Esophagus (tissue), 2 donors: ENCODE results near the gene RAD1. TPM values are rescaled to one million over a fixed set of nuclear protein-coding genes. Genes with fewer than 3 reads are reported as not detected.

ENCODE experiments used
- H3K27ac ChIP-seq, 2 donors: one replicate each; pipeline ENCODE4 v1.5.1; 2013; ENCODE audit warnings: low read depth in 2 of 2, mild to moderate bottlenecking in 2 of 2, inconsistent platforms in 1 of 2, low read length in 1 of 2, moderate library complexity in 1 of 2
- H3K27me3 ChIP-seq, 2 donors: one replicate each; pipeline ENCODE4 v1.6.1; 2013; ENCODE audit warnings: low read length in 2 of 2, control low read depth in 1 of 2, mild to moderate bottlenecking in 1 of 2; ENCODE audit not compliant: insufficient read depth in 2 of 2, control insufficient read depth in 1 of 2
- H3K36me3 ChIP-seq, 2 donors: one replicate each; pipeline ENCODE4 v1.6.1; 2013; ENCODE audit warnings: low read length in 1 of 2; ENCODE audit not compliant: control insufficient read depth in 2 of 2, insufficient read depth in 2 of 2
- H3K4me1 ChIP-seq, 2 donors: one replicate each; pipeline ENCODE4 v1.6.1; 2013; ENCODE audit warnings: low read length in 1 of 2; ENCODE audit not compliant: control insufficient read depth in 2 of 2, insufficient read depth in 2 of 2
- H3K4me3 ChIP-seq, 2 donors: one replicate each; pipeline ENCODE4 v1.5.1; 2013; ENCODE audit warnings: low read length in 2 of 2, mild to moderate bottlenecking in 2 of 2, low read depth in 1 of 2, moderate library complexity in 1 of 2
- H3K9me3 ChIP-seq, 2 donors: one replicate each; pipeline ENCODE4 v1.6.1; 2013; ENCODE audit warnings: mild to moderate bottlenecking in 2 of 2, low read depth in 1 of 2, low read length in 1 of 2, moderate library complexity in 1 of 2; ENCODE audit not compliant: control insufficient read depth in 2 of 2, insufficient read depth in 1 of 2
- WGBS, 2 donors: extraction: QIAGEN DNeasy Blood & Tissue Kit; methylation state at CpG; one replicate each; pipeline ENCODE4 v1.1.7; 2013; 5-methylcytosine and 5-hydroxymethylcytosine counted together
- polyA plus RNA-seq, 2 donors: library from polyadenylated mRNA; stranded (reverse); fragments of 200-250 nt; gene quantifications; one replicate each; pipeline ENCODE4 v1.2.3, GENCODE V29; 2013
- donor health status: healthy with polysubstance abuse.
- donor health status: Bipolar disorder and iron deficiency.

RAD1 gene
- polyA plus RNA-seq, 2 donors, result 8.0 to 10.5 TPM

DNA sequence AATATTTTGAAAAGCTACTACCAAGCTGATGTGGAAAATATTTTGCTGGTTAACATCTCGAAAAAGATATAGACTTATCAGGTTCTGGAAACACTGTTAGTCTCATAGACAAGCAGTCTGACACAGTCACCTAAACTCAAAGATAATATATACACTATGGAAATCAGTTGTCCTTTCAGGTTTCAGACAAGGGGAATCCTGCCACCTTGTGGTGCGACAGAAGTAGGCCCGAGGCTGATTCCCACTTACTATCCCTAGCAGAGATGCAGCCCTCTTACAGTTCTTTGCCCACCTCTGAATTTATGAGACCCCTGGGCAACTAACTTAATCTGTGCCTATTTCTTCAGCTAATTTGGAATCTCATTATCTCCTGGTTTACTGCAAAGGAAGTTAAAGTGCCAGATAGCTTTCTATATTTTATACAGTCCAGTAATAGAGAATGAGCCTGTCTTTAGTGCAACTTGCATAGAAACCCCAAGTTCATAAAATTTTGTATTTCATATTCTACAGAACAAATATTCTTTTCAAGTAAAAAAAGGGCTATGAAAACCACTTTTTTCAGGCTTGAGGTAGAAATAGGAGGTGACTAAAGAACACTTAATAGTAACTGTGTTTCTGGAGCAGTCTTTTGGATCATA, 16.9 kb downstream of the RAD1 start:
- no peak overlapping the region for H3K27ac ChIP-seq
- 1 to 3% methylated on average over 3 of the region's 3 CpGs for WGBS, 2 donors
- H3K36me3 ChIP-seq, result no peaks in the 10 kb centered on the region
- H3K4me3 ChIP-seq, result no peak overlapping the region
- no peaks in the 10 kb centered on the region for H3K27me3 ChIP-seq
- H3K4me1 ChIP-seq, result no peaks in the 10 kb centered on the region
- H3K9me3 ChIP-seq, result no peaks in the 10 kb centered on the region

DNA sequence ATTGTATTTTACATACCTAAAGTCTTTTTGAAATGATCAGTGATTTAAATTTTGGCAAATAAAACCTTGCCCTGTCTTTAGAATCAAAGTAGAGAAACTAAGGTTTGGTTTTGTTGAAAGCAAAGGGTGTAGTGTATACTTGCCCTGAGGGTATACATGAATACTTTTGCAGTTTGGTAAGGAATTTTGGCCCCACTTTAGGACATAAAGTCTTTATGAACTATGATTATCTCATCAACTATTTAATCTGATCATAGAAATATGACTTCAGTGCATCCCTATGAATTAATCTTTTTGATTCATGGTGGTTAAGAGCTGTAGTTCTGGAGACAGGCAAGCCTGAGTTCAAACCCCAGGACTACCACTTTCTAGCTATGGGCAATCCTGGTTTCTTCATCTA, 17.7 kb downstream of the RAD1 start:
- Histone ChIP-seq H3K9me3 (no peaks in the 10 kb centered on the region), H3K4me3 (no peak overlapping the region), H3K27me3 (no peaks in the 10 kb centered on the region), H3K36me3 (no peaks in the 10 kb centered on the region), H3K4me1 (no peaks in the 10 kb centered on the region), H3K27ac (no peak overlapping the region)

- Histone ChIP-seq H3K9me3 (no peaks in the 10 kb centered on the region), H3K36me3 (no peaks in the 10 kb centered on the region), H3K27ac (no peak overlapping the region), H3K4me3 (no peak overlapping the region), H3K27me3 (no peaks in the 10 kb centered on the region), H3K4me1 (no peaks in the 10 kb centered on the region)
- 79 to 87% methylated on average over 2 of the region's 2 CpGs for WGBS, 2 donors
These were observed 19.5 kb downstream of the RAD1 start for GRCh38 chr5:34895641-34896419.

- no peaks in the 10 kb centered on the region for H3K4me1 ChIP-seq
- no peaks in the 10 kb centered on the region for H3K9me3 ChIP-seq
- WGBS, 2 donors, result 89 to 98% methylated on average over 1 of the region's 1 CpG
- no peak overlapping the region for H3K4me3 ChIP-seq
- H3K27ac ChIP-seq, result no peak overlapping the region
- H3K27me3 ChIP-seq, result no peaks in the 10 kb centered on the region
- no peaks in the 10 kb centered on the region for H3K36me3 ChIP-seq
These were observed 20.6 kb downstream of the RAD1 start for GRCh38 chr5:34894716-34895115.

DNA sequence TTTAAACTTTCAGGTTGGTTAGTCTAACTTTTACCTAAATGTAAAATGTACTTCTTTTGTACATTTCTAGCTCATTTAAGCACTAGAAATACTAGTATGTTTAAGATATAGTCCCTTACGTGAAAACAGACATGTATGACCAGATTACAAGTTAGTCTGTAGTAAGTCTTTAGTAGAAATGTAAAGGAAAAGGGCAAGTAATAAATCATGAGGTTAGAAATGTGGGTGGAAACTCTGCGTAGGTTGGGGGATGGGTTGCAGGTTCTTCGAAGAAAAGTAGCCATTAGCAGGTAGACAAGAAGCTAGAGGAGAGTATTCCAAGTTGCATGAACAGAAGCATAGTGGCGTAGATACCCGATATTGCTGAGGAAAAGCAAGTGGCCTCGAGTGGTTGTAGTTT, 22.9 kb downstream of the RAD1 start:
- 89% methylated on average over 6 of the region's 6 CpGs for WGBS, 2 donors
- no peaks in the 10 kb centered on the region for H3K36me3 ChIP-seq

DNA sequence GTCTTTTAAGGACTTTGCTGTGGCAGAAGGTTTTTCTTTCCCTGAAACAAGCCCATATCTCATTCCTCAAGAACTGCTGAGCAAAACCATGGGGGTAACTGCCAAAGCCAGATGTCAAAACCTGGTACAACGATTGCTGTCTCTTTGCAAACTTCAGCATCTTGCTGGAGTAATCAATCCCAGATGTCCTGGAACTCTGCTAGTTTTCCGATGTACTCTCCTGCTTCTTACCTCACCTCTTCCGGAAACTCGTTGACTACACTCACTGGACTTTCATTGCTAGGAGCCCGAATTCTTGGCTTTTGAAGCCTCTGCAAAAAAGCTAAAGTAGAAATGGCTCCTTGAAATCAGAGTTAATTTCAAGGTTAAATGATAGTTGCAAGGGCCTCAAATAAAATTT, 23.3 kb downstream of the RAD1 start:
- Histone ChIP-seq H3K4me3 (no peak overlapping the region), H3K9me3 (no peaks in the 10 kb centered on the region), H3K4me1 (no peaks in the 10 kb centered on the region), H3K27me3 (no peaks in the 10 kb centered on the region), H3K27ac (no peak overlapping the region), H3K36me3 (no peaks in the 10 kb centered on the region)
- 73 to 77% methylated on average over 5 of the region's 5 CpGs for WGBS, 2 donors

More for the DNA sequence above, 22.9 kb downstream of the RAD1 start:
- no peaks in the 10 kb centered on the region for H3K4me1 ChIP-seq
- H3K4me3 ChIP-seq, result no peak overlapping the region
- H3K27ac ChIP-seq, result no peak overlapping the region
- no peaks in the 10 kb centered on the region for H3K9me3 ChIP-seq
- H3K27me3 ChIP-seq, result no peaks in the 10 kb centered on the region

GRCh38 chr5:34889394-34889793, 25.9 kb downstream of the RAD1 start:
- 94 to 96% methylated on average over 1 of the region's 1 CpG for WGBS, 2 donors

DNA sequence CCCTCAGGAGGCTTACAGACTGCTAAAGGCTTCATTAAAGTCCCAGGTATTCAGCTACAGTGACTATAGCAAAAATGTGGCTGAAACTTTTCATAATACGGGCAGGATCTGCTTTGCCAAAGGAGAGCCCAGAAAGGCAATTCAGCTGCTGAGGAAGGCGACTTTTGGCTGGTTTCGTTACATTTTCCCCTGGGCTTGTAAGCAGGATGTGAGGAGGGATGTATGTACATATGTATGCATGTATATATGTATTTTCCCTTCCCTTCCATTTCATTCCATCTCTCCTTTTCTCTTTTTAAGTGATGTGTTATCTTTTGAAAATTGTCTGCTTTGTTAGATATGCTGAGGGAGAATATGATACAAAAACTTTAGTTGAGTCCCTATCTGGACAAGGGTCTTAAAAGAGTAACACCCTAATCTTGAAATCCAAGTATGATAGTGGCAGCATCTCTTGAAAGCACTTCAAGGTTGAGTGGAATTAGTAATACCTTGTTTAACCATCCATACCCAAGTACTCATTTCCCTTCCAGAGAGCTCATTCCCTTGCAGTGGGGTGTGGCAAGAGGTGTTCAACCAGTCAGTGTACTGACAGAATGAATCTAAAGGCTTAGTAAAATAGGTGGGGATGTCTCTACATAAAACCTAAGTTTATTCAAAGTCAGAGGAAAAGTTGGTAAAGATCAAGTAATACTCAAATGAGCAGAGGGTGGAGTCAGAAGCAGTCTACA, 28.7 kb downstream of the RAD1 start:
- no peaks in the 10 kb centered on the region for H3K9me3 ChIP-seq
- WGBS, 2 donors, result 88 to 89% methylated on average over 3 of the region's 3 CpGs
- H3K27me3 ChIP-seq, result no peaks in the 10 kb centered on the region

More at GRCh38 chr5:34889394-34889793, 25.9 kb downstream of the RAD1 start:
- no peak overlapping the region for H3K4me3 ChIP-seq
- H3K9me3 ChIP-seq, result no peaks in the 10 kb centered on the region
- no peaks in the 10 kb centered on the region for H3K27me3 ChIP-seq
- H3K4me1 ChIP-seq, result no peaks in the 10 kb centered on the region
- H3K27ac ChIP-seq, result no peak overlapping the region
- no peaks in the 10 kb centered on the region for H3K36me3 ChIP-seq

GRCh38 chr5:34881246-34881645, 34.1 kb downstream of the RAD1 start:
- no peak overlapping the region for H3K27ac ChIP-seq
- H3K9me3 ChIP-seq, result no peaks in the 10 kb centered on the region
- H3K4me1 ChIP-seq, result no peaks in the 10 kb centered on the region
- H3K4me3 ChIP-seq, result no peak overlapping the region
- no peaks in the 10 kb centered on the region for H3K36me3 ChIP-seq
- no peaks in the 10 kb centered on the region for H3K27me3 ChIP-seq

More for the DNA sequence above, 28.7 kb downstream of the RAD1 start:
- Histone ChIP-seq H3K4me3 (no peak overlapping the region), H3K4me1 (no peaks in the 10 kb centered on the region), H3K36me3 (no peaks in the 10 kb centered on the region), H3K27ac (no peak overlapping the region)
